ENCODE measurements around the gene TMEM52. TPM values are rescaled to one million over a fixed set of nuclear protein-coding genes. Genes with fewer than 3 reads are reported as not detected.

Gene TMEM52
- total and polyA plus RNA-seq, 2 of the 13 experiments (the other 11 are each of a cell fraction or from before 2014, with no cell fraction given) = 13.2 to 18.7 TPM

- Histone ChIP-seq H3K4me1 (ENCODE audit: insufficient read depth, low read length) (peaks cover 50% of the 10 kb centered on the region), H3K4me2 (ENCODE audit: low read depth, low read length) (no peak overlapping the region), H2AFZ (ENCODE audit: low read length) (no peak overlapping the region), H3K9me3 (ENCODE audit: low read length) (no peaks in the 10 kb centered on the region), H3K79me2 (ENCODE audit: insufficient read depth, low read length) (no peaks in the 10 kb centered on the region), H3K4me3 (replicated peaks in 1 of 3; ENCODE audit: insufficient read depth in 1 of 3, low read depth in 2 of 3, low read length in 3 of 3) (no peak overlapping the region), H3K27ac (ENCODE audit: extremely low read length, insufficient read depth, low read length) (no peak overlapping the region), H3K9ac (ENCODE audit: insufficient read depth, low read depth, low read length) (no peak overlapping the region), H3K27me3 (ENCODE audit: control insufficient read depth in 1 of 2, insufficient read depth in 2 of 2, low read length in 2 of 2) (peaks cover 26 to 47% of the 10 kb centered on the region in 2 experiments; a peak in 4 of 5 replicates), H4K20me1 (ENCODE audit: insufficient read depth, low read length) (no peaks in the 10 kb centered on the region), H3K36me3 (replicated peaks in 1 of 2; ENCODE audit: control insufficient read depth in 1 of 2, insufficient read depth in 2 of 2, low read length in 2 of 2) (no peaks in the 10 kb centered on the region)
- ATAC-seq (no peak), FAIRE-seq (no peak), DNase-seq (ENCODE audit: low spot score) (no peak)
- no TSS peak for BruUV-seq (replicated peaks)
- in situ Hi-C loops (cut with HindIII; ENCODE audit: extremely low pct_ligation_motif_present, low pct_unique_long_range_greater_than_20kb) (no loop called here), intact Hi-C loops (cut with micrococcal nuclease; ENCODE audit: unreplicated experiment) (no loop called here)
- ChIA-PET POLR2A (no interaction called here), CTCF (ENCODE audit: low intra/inter-chr PET ratio, low total read pairs) (no interaction called here)
- 38% methylated on average over 11 of the region's 26 CpGs for WGBS (ENCODE audit: low lambda C conversion rate)
- TF ChIP-seq ZNF468 (CRISPR knock-in tag; IDR thresholded peaks at IDR 0.05) (no peak), ZNF704 (CRISPR knock-in tag; IDR thresholded peaks at IDR 0.05; ENCODE audit: borderline replicate concordance) (no peak), ZNF547 (CRISPR knock-in tag; IDR thresholded peaks at IDR 0.05) (no peak), FIP1L1 (IDR thresholded peaks at IDR 0.05; ENCODE audit: borderline replicate concordance, insufficient read depth, low read depth, low read length) (no peak), ZNF326 (CRISPR knock-in tag; IDR thresholded peaks at IDR 0.05; ENCODE audit: borderline replicate concordance) (no peak), JUN (CRISPR knock-in tag; IDR thresholded peaks at IDR 0.05) (no peak), SCMH1 (CRISPR knock-in tag; IDR thresholded peaks at IDR 0.05; ENCODE audit: borderline replicate concordance) (no peak), ZNF354B (CRISPR knock-in tag; IDR thresholded peaks at IDR 0.05) (no peak), RARA (CRISPR knock-in tag; IDR thresholded peaks at IDR 0.05) (no peak), ZFY (CRISPR knock-in tag; IDR thresholded peaks at IDR 0.05) (no peak)
- TF ChIP-seq, protein P1, sequence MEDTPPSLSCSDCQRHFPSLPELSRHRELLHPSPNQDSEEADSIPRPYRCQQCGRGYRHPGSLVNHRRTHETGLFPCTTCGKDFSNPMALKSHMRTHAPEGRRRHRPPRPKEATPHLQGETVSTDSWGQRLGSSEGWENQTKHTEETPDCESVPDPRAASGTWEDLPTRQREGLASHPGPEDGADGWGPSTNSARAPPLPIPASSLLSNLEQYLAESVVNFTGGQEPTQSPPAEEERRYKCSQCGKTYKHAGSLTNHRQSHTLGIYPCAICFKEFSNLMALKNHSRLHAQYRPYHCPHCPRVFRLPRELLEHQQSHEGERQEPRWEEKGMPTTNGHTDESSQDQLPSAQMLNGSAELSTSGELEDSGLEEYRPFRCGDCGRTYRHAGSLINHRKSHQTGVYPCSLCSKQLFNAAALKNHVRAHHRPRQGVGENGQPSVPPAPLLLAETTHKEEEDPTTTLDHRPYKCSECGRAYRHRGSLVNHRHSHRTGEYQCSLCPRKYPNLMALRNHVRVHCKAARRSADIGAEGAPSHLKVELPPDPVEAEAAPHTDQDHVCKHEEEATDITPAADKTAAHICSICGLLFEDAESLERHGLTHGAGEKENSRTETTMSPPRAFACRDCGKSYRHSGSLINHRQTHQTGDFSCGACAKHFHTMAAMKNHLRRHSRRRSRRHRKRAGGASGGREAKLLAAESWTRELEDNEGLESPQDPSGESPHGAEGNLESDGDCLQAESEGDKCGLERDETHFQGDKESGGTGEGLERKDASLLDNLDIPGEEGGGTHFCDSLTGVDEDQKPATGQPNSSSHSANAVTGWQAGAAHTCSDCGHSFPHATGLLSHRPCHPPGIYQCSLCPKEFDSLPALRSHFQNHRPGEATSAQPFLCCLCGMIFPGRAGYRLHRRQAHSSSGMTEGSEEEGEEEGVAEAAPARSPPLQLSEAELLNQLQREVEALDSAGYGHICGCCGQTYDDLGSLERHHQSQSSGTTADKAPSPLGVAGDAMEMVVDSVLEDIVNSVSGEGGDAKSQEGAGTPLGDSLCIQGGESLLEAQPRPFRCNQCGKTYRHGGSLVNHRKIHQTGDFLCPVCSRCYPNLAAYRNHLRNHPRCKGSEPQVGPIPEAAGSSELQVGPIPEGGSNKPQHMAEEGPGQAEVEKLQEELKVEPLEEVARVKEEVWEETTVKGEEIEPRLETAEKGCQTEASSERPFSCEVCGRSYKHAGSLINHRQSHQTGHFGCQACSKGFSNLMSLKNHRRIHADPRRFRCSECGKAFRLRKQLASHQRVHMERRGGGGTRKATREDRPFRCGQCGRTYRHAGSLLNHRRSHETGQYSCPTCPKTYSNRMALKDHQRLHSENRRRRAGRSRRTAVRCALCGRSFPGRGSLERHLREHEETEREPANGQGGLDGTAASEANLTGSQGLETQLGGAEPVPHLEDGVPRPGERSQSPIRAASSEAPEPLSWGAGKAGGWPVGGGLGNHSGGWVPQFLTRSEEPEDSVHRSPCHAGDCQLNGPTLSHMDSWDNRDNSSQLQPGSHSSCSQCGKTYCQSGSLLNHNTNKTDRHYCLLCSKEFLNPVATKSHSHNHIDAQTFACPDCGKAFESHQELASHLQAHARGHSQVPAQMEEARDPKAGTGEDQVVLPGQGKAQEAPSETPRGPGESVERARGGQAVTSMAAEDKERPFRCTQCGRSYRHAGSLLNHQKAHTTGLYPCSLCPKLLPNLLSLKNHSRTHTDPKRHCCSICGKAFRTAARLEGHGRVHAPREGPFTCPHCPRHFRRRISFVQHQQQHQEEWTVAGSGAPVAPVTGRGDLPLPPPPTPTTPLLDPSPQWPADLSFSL (CRISPR knock-in tag; IDR thresholded peaks at IDR 0.05) = no peak
- TF ChIP-seq, protein P2, sequence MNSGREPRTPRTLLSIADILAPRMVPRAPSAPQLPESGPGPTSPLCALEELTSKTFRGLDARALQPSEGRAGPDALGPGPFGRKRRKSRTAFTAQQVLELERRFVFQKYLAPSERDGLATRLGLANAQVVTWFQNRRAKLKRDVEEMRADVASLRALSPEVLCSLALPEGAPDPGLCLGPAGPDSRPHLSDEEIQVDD (CRISPR knock-in tag; IDR thresholded peaks at IDR 0.05; ENCODE audit: borderline replicate concordance) = no peak
These were observed 7.3 kb upstream of the TMEM52 start for GRCh38 chr1:1926346-1926811.
